GM21381 (cell line): ENCODE measurements around the gene SPC24.
"Not testable (repeated sequence)": the region's sequence is repeated elsewhere in the genome, so short reads cannot be mapped to it uniquely, and the experiment has no call there.

Source experiments
- ATAC-seq: cut with Tn5 transposase; IDR thresholded peaks from one replicate; pipeline ENCODE4 v1.9.1; 2021; ENCODE audit warnings: mild to moderate bottlenecking, moderate library complexity; ENCODE audit not compliant: unreplicated experiment

SPC24 gene

GRCh38 chr19:11192957-11193939 is 37.7 kb upstream of the SPC24 start:
- ATAC-seq: no peak

DNA sequence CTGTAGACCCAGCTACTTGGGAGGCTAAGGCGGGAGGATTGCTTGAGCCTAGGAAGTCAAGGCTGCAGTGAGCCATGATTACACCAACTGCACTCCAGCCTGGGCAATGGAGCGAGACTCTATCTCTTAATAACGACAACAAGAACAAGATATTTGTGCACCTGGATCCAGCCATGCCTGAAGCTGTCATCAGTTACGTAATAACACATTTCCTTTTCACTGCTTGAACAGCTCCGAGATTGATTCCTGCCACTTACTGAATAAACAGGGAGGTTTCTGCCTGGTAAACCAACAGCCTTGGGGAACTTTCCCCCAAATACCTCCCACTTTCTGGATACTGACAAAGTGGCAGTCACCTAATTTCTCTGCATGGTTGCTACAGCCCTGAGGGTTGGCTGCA is 36.4 kb upstream of the SPC24 start:
- no peak for ATAC-seq

GRCh38 chr19:11191273-11191755 is 35.7 kb upstream of the SPC24 start:
- no peak for ATAC-seq

DNA sequence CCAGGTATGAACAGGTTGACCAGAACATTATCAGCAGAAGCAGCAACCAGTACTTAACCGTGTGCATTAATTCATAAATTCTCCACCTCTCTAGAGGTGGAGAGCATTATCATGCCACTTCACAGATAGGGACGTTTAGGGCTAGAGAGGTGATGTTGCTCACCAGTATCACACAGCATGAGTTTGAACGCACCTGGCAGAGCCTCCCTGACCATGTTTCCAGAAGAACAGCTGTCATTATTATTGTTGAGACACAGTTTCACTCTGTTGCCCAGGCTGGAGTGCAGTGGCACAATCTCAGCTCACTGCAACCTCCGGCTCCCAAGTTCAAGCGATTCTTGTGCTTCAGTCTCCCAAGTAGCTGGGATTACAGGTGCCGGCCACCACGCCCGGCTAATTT is 34.9 kb upstream of the SPC24 start:
- no peak for ATAC-seq

- no peak for ATAC-seq
Measured at GRCh38 chr19:11187441-11187840, 31.9 kb upstream of the SPC24 start.

DNA sequence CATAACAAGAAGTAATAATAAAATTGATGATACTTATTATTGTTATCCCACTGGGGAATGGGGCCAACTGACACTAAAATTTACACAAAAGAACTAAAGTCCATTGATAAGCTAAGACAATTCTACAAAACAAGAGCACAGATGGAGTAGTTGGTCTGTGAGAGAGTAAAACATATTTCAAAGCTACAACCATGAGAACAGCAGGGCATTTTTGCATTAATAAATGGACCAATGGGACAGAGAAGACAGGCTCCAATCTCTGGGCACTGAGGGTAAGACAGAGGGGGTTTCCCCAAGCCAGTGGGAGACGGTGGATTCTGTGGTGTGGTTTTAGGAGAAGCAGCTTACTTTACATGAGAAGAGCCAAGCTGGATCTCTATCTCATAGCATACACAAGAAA is 27.4 kb upstream of the SPC24 start:
- no peak for ATAC-seq

DNA sequence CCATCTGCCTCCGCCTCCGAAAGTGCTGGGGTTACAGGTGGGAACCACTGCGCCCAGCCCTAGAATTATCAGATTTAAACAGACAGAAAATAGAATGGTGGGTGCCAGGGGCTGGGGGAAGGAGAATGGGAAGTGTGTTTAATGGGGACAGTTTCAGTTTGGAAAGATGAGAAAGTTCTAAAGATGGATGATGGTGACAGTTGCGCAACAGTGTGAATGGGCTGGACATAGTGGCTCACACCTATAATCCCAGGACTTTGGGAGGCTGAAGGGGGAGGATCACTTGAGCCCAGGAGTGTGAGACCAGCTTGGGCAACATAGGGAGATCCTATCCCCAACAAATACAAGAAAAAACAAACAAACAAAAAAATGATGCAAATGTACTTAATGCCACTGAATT is 25.9 kb upstream of the SPC24 start:
- ATAC-seq: no peak

DNA sequence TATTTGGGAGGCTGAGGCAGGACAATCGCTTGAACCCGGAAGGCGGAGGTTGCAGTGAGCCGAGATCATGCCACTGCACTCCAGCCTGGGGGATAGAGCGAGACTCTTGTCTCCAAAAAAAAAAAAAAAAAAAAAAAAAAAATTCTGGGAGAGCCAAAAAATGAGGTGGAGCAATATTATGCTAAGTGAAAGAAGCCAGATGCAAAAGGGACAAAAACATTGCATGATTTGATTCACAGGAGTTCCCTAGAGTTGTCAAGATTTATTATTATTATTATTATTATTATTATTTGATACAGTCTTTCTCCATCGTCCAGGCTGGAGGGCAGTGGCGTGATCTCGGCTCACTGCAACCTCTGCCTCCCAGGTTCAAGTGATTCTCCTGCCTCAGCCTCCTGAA is 25.4 kb upstream of the SPC24 start:
- not testable (repeated sequence) for ATAC-seq

DNA sequence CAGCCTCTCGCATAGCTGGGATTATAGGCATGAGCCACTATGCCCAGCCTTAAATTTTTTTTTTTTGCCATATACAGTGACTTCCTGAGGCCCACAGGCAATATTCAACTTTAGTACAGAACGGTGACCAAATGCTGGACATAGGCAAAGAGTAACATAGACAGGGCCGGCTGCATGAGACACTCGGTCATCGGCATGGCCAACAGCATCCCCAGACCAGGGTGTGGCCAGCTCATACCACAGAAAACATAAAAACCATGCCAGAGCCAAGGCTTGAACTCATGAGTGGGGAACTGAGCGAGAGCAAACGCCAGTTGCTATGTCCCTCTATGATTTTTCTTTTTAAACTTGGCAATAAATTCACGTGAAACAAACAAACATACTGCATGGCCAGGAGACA is 24.8 kb upstream of the SPC24 start:
- no peak for ATAC-seq

DNA sequence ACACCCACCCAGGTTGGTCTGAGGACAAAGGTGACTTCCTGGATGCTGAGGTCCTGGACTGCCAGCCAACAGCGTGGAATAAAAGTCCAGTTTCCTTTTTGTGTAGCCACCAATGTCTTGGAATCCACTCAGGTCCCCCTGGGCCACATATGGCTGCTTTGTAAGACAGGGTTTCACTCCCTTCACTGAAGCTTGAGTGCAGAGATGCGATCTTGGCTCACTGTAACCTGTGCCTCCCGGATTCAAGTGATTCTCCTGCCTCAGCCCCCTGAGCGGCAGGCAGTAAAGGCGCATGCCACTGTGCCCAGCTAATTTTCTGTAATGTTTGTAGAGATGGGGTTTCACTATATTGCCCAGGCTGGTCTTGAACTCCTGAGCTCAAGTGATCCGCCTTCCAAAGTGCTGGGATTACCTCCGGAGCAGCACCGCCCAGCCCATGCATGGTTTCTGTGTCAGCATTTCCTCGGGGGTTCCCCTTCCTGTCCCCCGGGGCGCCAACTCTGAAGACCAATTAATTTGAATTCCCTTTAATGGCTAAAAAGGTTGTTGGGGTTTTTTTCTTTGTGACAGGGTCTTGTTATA is 24.2 kb upstream of the SPC24 start:
- ATAC-seq: no peak

GRCh38 chr19:11179145-11179465 is 23.5 kb upstream of the SPC24 start:
- ATAC-seq: not testable (repeated sequence)

DNA sequence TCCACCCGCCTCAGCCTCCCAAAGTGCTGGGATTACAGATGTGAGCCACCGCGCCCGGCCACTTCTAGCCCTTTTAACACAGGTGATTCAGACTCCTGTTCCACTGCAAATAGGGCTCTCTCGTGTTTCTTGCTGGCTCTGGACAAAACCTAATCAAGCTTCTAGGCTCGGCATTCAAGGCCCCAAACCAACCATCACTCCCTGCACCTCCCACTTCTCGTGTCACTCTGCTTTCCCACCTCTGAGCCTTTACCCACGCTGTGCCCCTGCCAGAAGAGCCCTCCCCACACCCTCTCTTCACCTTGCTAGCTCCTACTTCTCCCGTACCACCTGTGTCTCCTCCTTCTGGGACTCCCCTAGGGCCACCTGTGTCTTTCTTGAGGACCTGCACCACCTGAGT is 22.0 kb upstream of the SPC24 start:
- no peak for ATAC-seq

GRCh38 chr19:11176466-11177193 is 21.0 kb upstream of the SPC24 start:
- ATAC-seq: no peak

DNA sequence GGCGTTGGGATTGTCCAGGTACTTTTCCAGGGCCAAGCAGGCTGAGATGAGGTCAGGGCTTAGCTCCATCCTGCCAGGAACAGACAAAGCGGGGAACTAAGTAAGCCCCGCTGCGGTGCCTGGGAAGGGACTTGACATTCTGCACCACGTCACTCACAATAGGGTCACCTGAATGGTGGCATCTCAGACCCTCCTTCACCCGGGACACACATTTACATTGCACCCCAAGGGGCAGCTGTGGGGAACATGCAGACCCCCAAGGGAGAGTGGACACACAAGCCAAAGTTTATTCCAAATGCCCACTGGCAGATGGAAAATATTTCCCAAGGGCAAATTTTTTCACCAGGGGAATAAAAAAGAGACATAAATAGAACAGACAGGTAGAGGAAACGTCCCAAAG is 20.3 kb upstream of the SPC24 start:
- no peak for ATAC-seq

DNA sequence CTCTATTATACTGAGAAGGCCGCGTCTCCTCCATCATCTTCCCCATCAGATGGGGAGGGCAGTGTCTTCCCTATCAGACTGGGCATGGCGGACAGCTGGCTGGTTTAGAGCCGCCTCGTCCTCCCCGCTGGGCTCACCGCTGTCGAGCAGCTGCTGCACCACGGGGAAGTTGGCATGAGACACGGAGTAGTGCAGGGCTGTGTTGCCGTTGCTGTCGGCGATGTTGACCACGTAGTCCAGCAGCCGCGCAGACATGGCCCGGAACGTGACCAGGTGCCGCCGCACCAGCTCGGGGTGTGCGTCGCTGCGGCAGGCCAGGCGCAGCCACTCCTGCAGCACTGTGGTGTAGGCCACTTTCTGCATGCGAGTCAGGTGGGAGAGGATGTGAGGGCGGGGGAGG is 18.8 kb upstream of the SPC24 start:
- no peak for ATAC-seq

DNA sequence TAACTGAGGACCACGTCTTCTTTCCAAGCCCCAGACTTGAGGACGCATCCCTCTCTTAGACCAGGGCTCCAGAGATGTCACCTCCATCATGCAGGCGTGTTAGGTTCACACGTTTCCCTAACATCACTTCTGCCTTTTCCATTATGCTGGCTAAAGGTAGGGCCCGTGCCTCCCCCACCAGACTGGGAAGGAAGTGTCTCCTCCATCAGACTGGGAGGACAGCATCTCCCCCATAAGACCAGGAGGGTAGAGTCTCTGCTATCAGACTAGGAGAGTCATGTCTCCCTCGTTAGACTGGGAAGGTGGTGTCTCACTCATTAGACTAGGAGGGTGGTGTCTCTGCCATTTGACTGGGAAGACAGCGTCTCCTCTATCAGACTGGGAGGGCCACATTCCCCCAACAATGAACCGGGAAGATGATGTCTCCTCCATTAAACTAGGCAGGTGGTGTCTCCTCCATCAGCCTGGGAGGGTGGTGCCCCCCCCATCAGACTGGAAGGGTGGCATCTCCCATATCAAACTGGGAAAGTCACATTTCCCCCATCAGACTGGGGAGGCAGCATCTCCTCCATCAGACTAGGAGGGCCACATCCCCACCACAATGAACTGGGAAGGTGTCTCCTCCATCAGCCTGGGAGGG is 18.1 kb upstream of the SPC24 start:
- ATAC-seq: no peak

DNA sequence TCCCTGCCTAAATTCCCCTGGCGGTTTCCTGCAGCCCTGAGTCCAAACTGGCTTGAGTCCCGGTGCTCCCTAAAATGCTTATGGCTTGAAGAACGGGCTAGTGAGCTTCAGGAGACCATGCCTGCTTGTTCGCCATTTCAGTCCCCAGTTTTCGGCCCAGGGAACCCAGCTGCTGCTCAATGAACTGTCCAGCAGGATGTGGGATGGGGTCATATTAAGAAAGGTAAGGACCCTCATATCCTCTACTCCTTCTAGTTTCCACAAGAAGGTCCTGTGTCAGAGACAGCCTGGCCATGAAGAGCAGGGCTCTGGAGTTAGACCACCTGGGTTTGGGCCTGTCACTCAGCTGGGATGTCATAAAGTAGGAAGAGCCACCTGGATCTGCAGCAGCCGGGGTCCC is 17.0 kb upstream of the SPC24 start:
- no peak for ATAC-seq

DNA sequence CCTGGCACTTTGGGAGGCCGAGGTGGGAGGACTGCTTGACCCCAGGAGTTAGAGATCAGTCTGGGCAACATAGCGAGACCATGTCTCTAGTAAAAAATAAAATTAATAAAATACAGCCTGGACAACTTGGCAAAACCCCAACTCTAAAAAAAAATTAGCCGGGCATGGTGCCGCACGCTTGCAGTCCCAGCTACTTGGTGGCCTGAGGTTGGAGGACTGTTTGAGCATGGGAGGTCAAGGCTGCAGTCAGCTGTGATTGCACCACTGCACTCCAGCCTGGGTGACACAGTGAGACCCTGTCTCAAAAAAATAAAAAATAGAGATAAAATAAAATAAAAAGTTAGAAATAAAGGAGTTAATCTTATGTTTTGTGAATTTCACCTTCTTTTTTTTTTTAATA is 15.6 kb upstream of the SPC24 start:
- ATAC-seq: no peak

GRCh38 chr19:11169896-11170678 is 14.5 kb upstream of the SPC24 start:
- no peak for ATAC-seq

DNA sequence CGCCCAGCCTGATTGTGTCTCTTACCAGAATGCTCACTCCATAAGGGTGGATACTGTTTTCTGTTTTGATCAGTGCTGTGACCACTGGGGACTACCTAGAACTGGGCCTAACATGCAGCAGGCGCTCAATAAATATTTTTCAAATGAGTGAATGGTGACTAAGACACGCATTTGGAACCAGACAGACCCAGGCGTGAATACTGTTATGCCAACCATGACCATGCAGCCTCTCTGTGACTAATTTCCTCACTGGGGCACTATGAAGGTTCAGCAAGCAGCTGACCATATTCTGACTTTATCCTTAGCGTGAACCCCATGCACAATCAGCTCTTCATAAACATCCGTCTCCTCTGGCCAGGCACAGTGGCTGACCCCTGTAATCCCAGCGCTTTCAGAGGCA is 13.0 kb upstream of the SPC24 start:
- ATAC-seq: no peak
